DMS53 treated with DMSO at 0.1 percent for 48 hours (cell line): ENCODE data around the gene PSMC3IP.
"Not testable (repeated sequence)": the region's sequence is repeated elsewhere in the genome, so short reads cannot be mapped to it uniquely, and the experiment has no call there.

Experiments
- DNase-seq: peaks from one replicate; lab custom pipeline; 2025; ENCODE audit not compliant: unreplicated experiment; lab: John Stamatoyannopoulos, UW

The PSMC3IP gene

DNA sequence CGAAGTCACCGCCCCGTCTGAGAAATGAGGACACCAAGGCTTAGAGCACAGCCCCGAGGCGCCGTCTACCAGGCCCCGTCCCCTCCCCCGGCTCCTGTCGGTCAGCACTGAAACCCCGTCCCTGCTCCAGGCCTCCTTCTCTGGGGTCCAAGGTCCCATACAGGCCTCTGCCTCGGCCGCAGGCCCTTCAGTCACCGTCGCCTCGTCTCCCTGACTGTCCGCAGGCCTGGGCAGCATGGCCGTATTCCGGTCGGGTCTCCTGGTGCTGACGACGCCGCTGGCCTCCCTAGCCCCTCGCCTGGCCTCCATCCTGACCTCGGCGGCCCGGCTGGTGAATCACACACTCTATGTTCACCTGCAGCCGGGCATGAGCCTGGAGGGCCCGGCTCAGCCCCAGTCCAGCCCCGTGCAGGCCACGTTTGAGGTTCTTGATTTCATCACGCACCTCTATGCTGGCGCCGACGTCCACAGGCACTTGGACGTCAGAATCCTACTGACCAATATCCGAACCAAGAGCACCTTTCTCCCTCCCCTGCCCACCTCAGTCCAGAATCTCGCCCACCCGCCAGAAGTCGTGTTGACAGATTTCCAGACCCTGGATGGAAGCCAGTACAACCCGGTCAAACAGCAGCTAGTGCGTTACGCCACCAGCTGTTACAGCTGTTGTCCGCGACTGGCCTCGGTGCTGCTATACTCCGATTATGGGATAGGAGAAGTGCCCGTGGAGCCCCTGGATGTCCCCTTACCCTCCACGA lies 15.0 kb downstream of the PSMC3IP start:
- peak; percentile 28 for DNase-seq

- peak; percentile 96 for DNase-seq
Observed at GRCh38 chr17:42561897-42562387, 15.6 kb downstream of the PSMC3IP start, which contains the start of gene COASY. COASY (plus strand) TSS chr17:42562148; CDS start chr17:42562623, 475 bp downstream.

GRCh38 chr17:42560246-42560645 lies 17.3 kb downstream of the PSMC3IP start:
- DNase-seq: no peak

GRCh38 chr17:42559075-42559474 lies 18.5 kb downstream of the PSMC3IP start:
- no peak for DNase-seq

GRCh38 chr17:42555961-42556617 lies 21.4 kb downstream of the PSMC3IP start:
- not testable (repeated sequence) for DNase-seq

DNA sequence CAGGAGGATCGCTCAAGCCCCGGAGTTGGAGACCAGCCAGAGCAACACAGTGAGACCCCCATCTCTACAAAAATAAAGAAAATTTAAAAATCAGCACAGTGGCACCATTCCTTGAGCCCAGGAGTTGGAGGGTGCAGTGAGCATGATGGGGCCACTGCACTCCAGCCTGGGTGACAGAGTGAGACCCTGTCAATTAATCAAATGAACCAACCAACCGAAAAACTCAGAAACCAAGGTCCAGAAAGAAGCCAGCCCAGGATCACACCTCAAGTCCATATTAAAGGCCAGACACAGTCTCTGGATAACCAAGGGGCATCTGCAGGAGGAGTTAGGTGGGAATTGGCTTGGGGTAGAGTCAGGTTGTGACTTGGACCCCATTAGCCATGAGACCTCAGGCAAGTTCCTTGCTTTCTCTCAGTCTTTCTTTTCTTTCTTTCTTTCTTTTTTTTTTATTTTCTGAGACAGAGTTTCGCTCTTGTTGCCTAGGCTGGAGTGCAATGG lies 22.4 kb downstream of the PSMC3IP start:
- DNase-seq: no peak

DNA sequence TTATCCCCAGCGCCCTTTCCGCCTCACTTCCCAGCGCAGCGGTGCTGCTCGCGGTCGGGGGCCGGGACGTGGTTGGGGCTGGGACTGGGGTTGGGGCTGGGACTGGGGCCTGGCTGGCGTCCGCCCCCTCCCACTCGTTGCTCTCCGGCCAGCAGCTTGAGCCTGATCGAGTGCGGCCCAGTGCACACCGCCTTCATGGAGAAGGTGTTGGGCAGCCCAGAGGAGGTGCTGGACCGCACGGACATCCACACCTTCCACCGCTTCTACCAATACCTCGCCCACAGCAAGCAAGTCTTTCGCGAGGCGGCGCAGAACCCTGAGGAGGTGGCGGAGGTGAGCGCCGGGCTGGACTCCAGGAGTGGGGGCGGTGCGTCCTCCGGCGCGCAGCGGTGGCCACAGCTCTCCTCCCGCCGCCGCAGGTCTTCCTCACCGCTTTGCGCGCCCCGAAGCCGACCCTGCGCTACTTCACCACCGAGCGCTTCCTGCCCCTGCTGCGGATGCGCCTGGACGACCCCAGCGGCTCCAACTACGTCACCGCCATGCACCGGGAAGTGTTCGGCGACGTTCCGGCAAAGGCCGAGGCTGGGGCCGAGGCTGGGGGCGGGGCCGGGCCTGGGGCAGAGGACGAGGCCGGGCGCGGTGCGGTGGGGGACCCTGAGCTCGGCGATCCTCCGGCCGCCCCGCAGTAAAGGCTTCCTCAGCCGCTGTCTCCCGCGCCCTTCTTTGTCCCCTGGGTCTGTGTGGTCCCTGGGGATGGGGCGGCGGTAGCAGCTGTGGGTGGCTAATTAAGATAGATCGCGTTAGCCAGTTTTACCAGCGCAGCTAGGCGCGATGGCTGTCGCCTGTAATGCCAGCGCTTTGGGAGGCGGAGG lies 23.0 kb downstream of the PSMC3IP start:
- DNase-seq: peak; percentile 77

GRCh38 chr17:42553866-42554249 lies 23.7 kb downstream of the PSMC3IP start:
- DNase-seq: no peak

- DNase-seq: no peak
Observed at GRCh38 chr17:42553161-42553818, 24.2 kb downstream of the PSMC3IP start.

DNA sequence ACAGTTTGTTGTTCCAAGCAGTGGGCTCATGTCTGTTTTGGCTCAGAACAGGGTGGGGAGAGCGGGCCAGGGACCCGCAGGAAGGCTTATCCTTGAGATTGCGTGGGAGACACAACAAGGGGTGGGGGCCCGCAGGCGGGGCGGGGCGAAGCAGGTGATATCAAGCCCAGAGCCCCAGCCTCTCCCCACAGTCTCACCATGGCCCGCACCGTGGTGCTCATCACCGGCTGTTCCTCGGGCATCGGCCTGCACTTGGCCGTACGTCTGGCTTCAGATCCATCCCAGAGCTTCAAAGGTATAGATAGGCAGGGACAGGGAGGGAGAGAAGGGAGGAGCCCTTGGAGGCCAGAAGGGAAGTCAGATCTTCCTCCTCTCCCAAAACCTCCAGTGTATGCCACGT lies 24.8 kb downstream of the PSMC3IP start, which contains the start of gene HSD17B1:
Gene HSD17B1, plus strand, starts transcription at position 188 of the 400 bp plus-strand sequence. Its CDS starts 11 bp downstream, at position 199.
- DNase-seq: not testable (repeated sequence)

DNA sequence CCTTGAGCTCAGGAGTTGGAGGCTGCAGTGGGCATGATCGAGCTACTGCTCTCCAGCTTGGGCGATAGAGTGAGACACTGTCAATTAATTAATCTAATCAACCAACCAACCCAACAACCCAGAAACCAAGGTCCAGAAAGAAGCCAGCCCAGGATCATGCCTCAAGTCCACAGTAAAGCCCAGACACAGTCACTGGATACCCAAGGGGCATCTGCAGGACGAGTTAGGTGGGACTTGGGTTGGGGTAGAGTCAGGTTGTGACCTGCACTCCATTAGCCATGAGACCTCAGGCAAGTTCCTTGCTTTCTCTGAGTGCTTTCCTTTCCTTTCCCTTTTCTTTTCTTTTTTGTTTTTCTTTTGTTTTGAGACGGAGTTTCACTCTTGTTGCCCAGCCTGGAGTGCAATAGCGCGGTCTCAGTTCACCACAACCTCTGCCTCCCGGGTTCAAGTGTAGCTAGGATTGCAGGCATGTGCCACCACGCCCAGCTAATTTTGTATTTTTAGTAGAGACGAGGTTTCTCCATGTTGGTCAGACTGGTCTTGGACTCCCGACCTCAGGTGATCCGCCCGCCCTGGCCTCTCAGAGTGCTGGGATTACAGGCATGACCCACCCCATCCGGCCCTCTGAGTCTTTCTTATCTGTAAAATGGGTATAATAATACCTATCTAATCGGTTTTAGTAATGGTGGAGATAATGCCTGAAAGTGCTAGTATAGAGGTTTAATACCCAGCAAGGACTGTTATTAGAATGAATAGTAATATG lies 28.4 kb downstream of the PSMC3IP start:
- no peak for DNase-seq

GRCh38 chr17:42548070-42548837 lies 29.3 kb downstream of the PSMC3IP start:
- DNase-seq: peak; percentile 91

GRCh38 chr17:42547698-42548069 lies 29.8 kb downstream of the PSMC3IP start:
- no peak for DNase-seq

- DNase-seq: no peak
Observed at GRCh38 chr17:42547001-42547461, 30.5 kb downstream of the PSMC3IP start.

DNA sequence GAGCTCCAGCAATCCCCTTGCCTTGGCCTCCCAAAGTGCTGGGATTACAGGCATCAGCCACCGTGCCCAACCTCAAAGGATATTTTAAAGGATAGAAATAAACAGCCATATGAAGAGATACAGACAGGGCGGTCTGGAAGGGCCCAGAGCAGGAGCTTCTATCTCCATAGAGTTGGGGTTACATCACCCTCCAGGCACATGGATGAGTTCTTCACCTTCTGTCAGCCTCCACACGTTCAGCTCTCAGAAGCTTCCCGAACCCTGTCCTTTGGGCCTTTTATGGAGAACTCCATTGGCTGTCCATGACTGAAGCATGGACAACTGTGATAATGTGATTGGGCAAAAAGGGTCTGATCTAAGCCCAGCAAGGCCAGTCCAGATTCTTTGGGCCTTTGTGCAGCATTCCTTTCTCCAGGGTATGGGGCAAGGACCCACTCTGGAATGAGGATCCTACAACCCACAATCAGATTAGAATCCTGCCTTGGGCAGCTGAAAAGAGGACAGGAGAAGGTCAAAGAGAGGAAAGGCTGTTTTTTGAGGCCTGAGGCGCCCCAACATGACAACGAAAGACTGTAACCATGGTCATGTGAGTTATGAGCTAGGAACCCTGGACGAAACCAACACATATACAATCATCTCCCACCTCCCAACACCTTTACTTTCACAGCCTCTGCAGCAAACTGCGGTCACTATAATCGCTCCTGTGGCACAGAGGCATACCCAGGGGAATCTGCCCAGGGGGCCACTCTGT lies 31.6 kb downstream of the PSMC3IP start:
- DNase-seq: not testable (repeated sequence)

GRCh38 chr17:42544874-42545283 lies 32.6 kb downstream of the PSMC3IP start:
- no peak for DNase-seq

GRCh38 chr17:42543190-42544079 lies 34.1 kb downstream of the PSMC3IP start:
- DNase-seq: no peak
